GM21367 (cell line): ENCODE measurements around the gene ARSG.
A peak's percentile ranks its signal among the peaks of the same experiment; 100 is the strongest.

ENCODE experiments used
- ATAC-seq: cut with Tn5 transposase; IDR thresholded peaks from one replicate; pipeline ENCODE4 v1.9.1; 2021; ENCODE audit not compliant: unreplicated experiment

ARSG gene

GRCh38 chr17:68445671-68446070 is 154.4 kb downstream of the ARSG start:
- no peak for ATAC-seq

- no peak for ATAC-seq
These were observed 155.3 kb downstream of the ARSG start for GRCh38 chr17:68446626-68447041.

GRCh38 chr17:68449021-68449739 is 157.9 kb downstream of the ARSG start:
- no peak for ATAC-seq

GRCh38 chr17:68450391-68450790 is 159.1 kb downstream of the ARSG start:
- no peak for ATAC-seq

- no peak for ATAC-seq
These were observed 159.5 kb downstream of the ARSG start for GRCh38 chr17:68450801-68451200.

GRCh38 chr17:68451670-68452354 is 160.5 kb downstream of the ARSG start:
- no peak for ATAC-seq

GRCh38 chr17:68452724-68453290 is 161.5 kb downstream of the ARSG start:
- ATAC-seq: no peak

- ATAC-seq: no peak
These were observed 162.8 kb downstream of the ARSG start for GRCh38 chr17:68453991-68454665.

GRCh38 chr17:68455901-68456338 is 164.6 kb downstream of the ARSG start:
- ATAC-seq: no peak

- no peak for ATAC-seq
These were observed 165.3 kb downstream of the ARSG start for GRCh38 chr17:68456339-68457167.

GRCh38 chr17:68457168-68457538 is 165.9 kb downstream of the ARSG start, which contains the start of gene WIPI1:
Gene WIPI1 (minus strand): TSS chr17:68457496. CDS start chr17:68457421, 75 bp downstream.
- peak; percentile 19 for ATAC-seq

GRCh38 chr17:68457539-68458259 is 166.4 kb downstream of the ARSG start:
- peak; percentile 63 for ATAC-seq

GRCh38 chr17:68458260-68459036 is 167.2 kb downstream of the ARSG start:
- ATAC-seq: no peak

- ATAC-seq: no peak
These were observed 167.8 kb downstream of the ARSG start for GRCh38 chr17:68459037-68459639.

GRCh38 chr17:68460146-68460545 is 168.9 kb downstream of the ARSG start:
- ATAC-seq: no peak

- no peak for ATAC-seq
These were observed 169.4 kb downstream of the ARSG start for GRCh38 chr17:68460715-68461114.

- ATAC-seq: no peak
These were observed 169.8 kb downstream of the ARSG start for GRCh38 chr17:68461122-68461539.

GRCh38 chr17:68461589-68461988 is 170.3 kb downstream of the ARSG start:
- ATAC-seq: no peak
